H1 (cell line): ENCODE measurements around the gene SYNDIG1. TPM values are rescaled to one million over a fixed set of nuclear protein-coding genes. Genes with fewer than 3 reads are reported as not detected.

Experiments used
- CTCF ChIA-PET: fragments of 300-600 bp; sonication (Branson Sonifier 250); formaldehyde crosslinking; loops from one replicate; lab custom pipeline; 2021; ENCODE audit not compliant: partially characterized antibody; lab: Charles Lee
- POLR2A ChIA-PET: fragments of 300-600 bp; sonication (Branson Sonifier 250); formaldehyde crosslinking; loops from one replicate; lab custom pipeline; 2021; ENCODE audit warnings: inconsistent platforms; ENCODE audit not compliant: partially characterized antibody; lab: Charles Lee
- DNase-seq, 2 experiments: peaks; one replicate each; pipeline versions ENCODE4 v3.0.0 to v3.0.0-alpha.2; 2010 to 2022; ENCODE audit warnings: low spot score in 2 of 2, low read depth in 1 of 2, mixed read lengths in 1 of 2
- FAIRE-seq: peaks from 2 replicates; lab custom pipeline; 2011; peaks lifted over from hg19 to GRCh38; lab: Jason Lieb, UNC
- H2AFZ ChIP-seq: 2 replicates; pipeline ENCODE4 v1.8.1; 2012; ENCODE audit warnings: low read length, inconsistent platforms
- H2AK5ac ChIP-seq: 2 replicates; pipeline ENCODE4 v1.6.1; 2013; ENCODE audit warnings: low read depth, low read length
- H2BK120ac ChIP-seq: replicated peaks from 2 replicates; pipeline ENCODE3; 2013; ENCODE audit warnings: low read depth, low read length, inconsistent platforms
- H2BK12ac ChIP-seq: 2 replicates; pipeline ENCODE4 v1.6.1; 2013; ENCODE audit warnings: low read depth, low read length
- H2BK15ac ChIP-seq: 2 replicates; pipeline ENCODE4 v1.6.1; 2013; ENCODE audit warnings: low read length
- H2BK20ac ChIP-seq: 2 replicates; pipeline ENCODE4 v1.6.1; 2013; ENCODE audit warnings: low read length
- H2BK5ac ChIP-seq: 2 replicates; pipeline ENCODE4 v1.6.1; 2013; ENCODE audit warnings: low read depth, low read length
- H3K14ac ChIP-seq: 2 replicates; pipeline ENCODE4 v1.6.1; 2013; ENCODE audit warnings: inconsistent platforms; ENCODE audit not compliant: insufficient read length
- H3K18ac ChIP-seq: 2 replicates; pipeline ENCODE4 v1.6.1; 2013; ENCODE audit warnings: low read length; ENCODE audit errors: extremely low read depth
- H3K23ac ChIP-seq: 2 replicates; pipeline ENCODE4 v1.6.1; 2013; ENCODE audit warnings: inconsistent platforms; ENCODE audit not compliant: insufficient read length
- H3K23me2 ChIP-seq: 2 replicates; pipeline ENCODE4 v1.6.1; 2013; ENCODE audit warnings: low read depth, low read length
- H3K27ac ChIP-seq: 2 replicates; pipeline ENCODE4 v1.6.1; 2011; ENCODE audit warnings: low read depth, low read length, inconsistent platforms
- H3K27me3 ChIP-seq, 4 experiments: replicated peaks in 1 of 4; 1 replicate in 1 of 4; 2 replicates in 3 of 4; pipeline versions ENCODE4 v1.6.1 to v1.8.1; 2011 to 2013; ENCODE audit warnings: low read length in 3 of 4, mild to moderate bottlenecking in 3 of 4, inconsistent platforms in 2 of 4, mixed read lengths in 2 of 4, moderate library complexity in 1 of 4; ENCODE audit not compliant: control insufficient read depth in 3 of 4, insufficient read depth in 3 of 4; ENCODE audit errors: extremely low read depth in 1 of 4
- H3K36me3 ChIP-seq, 4 experiments: 2 replicates each; pipeline versions ENCODE4 v1.6.1 to v1.8.1; 2011 to 2013; ENCODE audit warnings: mild to moderate bottlenecking in 4 of 4, low read length in 3 of 4, moderate library complexity in 2 of 4, control low read depth in 1 of 4, inconsistent platforms in 1 of 4; ENCODE audit not compliant: insufficient read depth in 4 of 4, control insufficient read depth in 2 of 4
- H3K4ac ChIP-seq: replicated peaks from 2 replicates; pipeline ENCODE3; 2013; ENCODE audit warnings: low read length, low read depth, mixed read lengths, inconsistent platforms; ENCODE audit not compliant: insufficient read length
- H3K4me1 ChIP-seq, 4 experiments: replicated peaks in 1 of 4; 1 replicate in 1 of 4; 2 replicates in 3 of 4; pipeline versions ENCODE4 v1.6.1 to v1.8.1; 2011 to 2013; ENCODE audit warnings: low read length in 3 of 4, inconsistent platforms in 2 of 4, mixed read lengths in 1 of 4; ENCODE audit not compliant: insufficient read depth in 4 of 4, control insufficient read depth in 3 of 4
- H3K4me2 ChIP-seq, 2 experiments: 2 replicates each; pipeline versions ENCODE4 v1.6.1 to v1.8.1; 2011 to 2013; ENCODE audit warnings: low read depth in 2 of 2, low read length in 2 of 2, control low read depth in 1 of 2, inconsistent platforms in 1 of 2, mild to moderate bottlenecking in 1 of 2; ENCODE audit not compliant: insufficient read depth in 1 of 2
- H3K4me3 ChIP-seq, 4 experiments: fragments of 200-600, 300-600 bp in 1 of 4; sonication (generic), shearing (Covaris generic), sonication (Bioruptor Twin) in 1 of 4; 2 replicates each; pipeline versions ENCODE4 v1.5.1 to v1.8.1; 2011 to 2016; ENCODE audit warnings: low read length in 4 of 4, low read depth in 3 of 4, control low read depth in 2 of 4, inconsistent platforms in 2 of 4, mild to moderate bottlenecking in 2 of 4, mixed read lengths in 1 of 4, moderate library complexity in 1 of 4; ENCODE audit not compliant: insufficient read depth in 2 of 4; ENCODE audit errors: extremely low read depth in 1 of 4
- H3K56ac ChIP-seq: replicated peaks from 2 replicates; pipeline ENCODE3; 2013; ENCODE audit warnings: low read depth, mild to moderate bottlenecking, mixed read lengths, low read length, inconsistent platforms; ENCODE audit not compliant: insufficient read length
- H3K79me1 ChIP-seq: 2 replicates; pipeline ENCODE4 v1.6.1; 2013; ENCODE audit warnings: low read depth, low read length, control low read depth
- H3K79me2 ChIP-seq, 2 experiments: 2 replicates each; pipeline versions ENCODE4 v1.6.1 to v1.8.1; 2012 to 2013; ENCODE audit warnings: low read length in 2 of 2, mild to moderate bottlenecking in 2 of 2, inconsistent platforms in 1 of 2; ENCODE audit not compliant: insufficient read depth in 2 of 2, control insufficient read depth in 1 of 2
- H3K9ac ChIP-seq, 4 experiments: replicated peaks in 1 of 4; 1 replicate in 1 of 4; 2 replicates in 3 of 4; pipeline versions ENCODE4 v1.6.1 to v1.8.1; 2011 to 2013; ENCODE audit warnings: low read depth in 3 of 4, low read length in 3 of 4, control low read depth in 2 of 4, mild to moderate bottlenecking in 2 of 4, moderate library complexity in 2 of 4, inconsistent platforms in 1 of 4; ENCODE audit errors: extremely low read depth in 1 of 4
- H3K9me3 ChIP-seq, 2 experiments: 2 replicates each; pipeline versions ENCODE4 v1.6.1 to v1.8.1; 2012 to 2013; ENCODE audit warnings: mild to moderate bottlenecking in 2 of 2, moderate library complexity in 2 of 2, control low read depth in 1 of 2, inconsistent platforms in 1 of 2, low read depth in 1 of 2, low read length in 1 of 2, mixed read lengths in 1 of 2; ENCODE audit not compliant: insufficient read depth in 2 of 2
- H4K20me1 ChIP-seq, 2 experiments: replicated peaks in 1 of 2; 2 replicates each; pipeline versions ENCODE3 to v1.8.1; 2011 to 2013; ENCODE audit warnings: inconsistent platforms in 2 of 2, low read length in 2 of 2, mild to moderate bottlenecking in 1 of 2; ENCODE audit not compliant: insufficient read depth in 2 of 2, control insufficient read depth in 1 of 2
- H4K5ac ChIP-seq: 2 replicates; pipeline ENCODE4 v1.6.1; 2013; ENCODE audit warnings: low read length, low read depth, mixed read lengths, inconsistent platforms; ENCODE audit not compliant: insufficient read length
- H4K8ac ChIP-seq: 2 replicates; pipeline ENCODE4 v1.8.0; 2013; ENCODE audit warnings: mild to moderate bottlenecking, moderate library complexity, low read length, inconsistent platforms; ENCODE audit not compliant: insufficient read depth; ENCODE audit errors: extremely low read depth
- H4K91ac ChIP-seq: replicated peaks from 2 replicates; pipeline ENCODE3; 2013; ENCODE audit warnings: low read length, mixed read lengths, inconsistent platforms; ENCODE audit not compliant: insufficient read length
- ATF2 ChIP-seq: IDR thresholded peaks from 2 replicates; pipeline ENCODE4 v1.6.1; 2012; ENCODE audit warnings: low read length, inconsistent platforms
- GABPA ChIP-seq: IDR thresholded peaks from 2 replicates; pipeline ENCODE4 v1.6.1; 2011; ENCODE audit warnings: mild to moderate bottlenecking, low read length, moderate library complexity, borderline replicate concordance; ENCODE audit not compliant: insufficient read depth
- HDAC2 ChIP-seq, 2 experiments: fragments of 300-600 bp in 1 of 2; sonication (generic) in 1 of 2; IDR thresholded peaks; 2 replicates each; pipeline ENCODE4 v1.6.1; 2011 to 2012; ENCODE audit warnings: low read depth in 2 of 2, low read length in 2 of 2, mild to moderate bottlenecking in 2 of 2, moderate library complexity in 2 of 2, borderline replicate concordance in 1 of 2, inconsistent platforms in 1 of 2
- POLR2A ChIP-seq, 2 experiments: IDR thresholded peaks; 1 replicate in 1 of 2; 2 replicates in 1 of 2; pipeline ENCODE4 v1.6.1; 2011; ENCODE audit warnings: low read depth in 2 of 2, low read length in 2 of 2, mild to moderate bottlenecking in 2 of 2; ENCODE audit errors: control extremely low read depth in 1 of 2
- WGBS, 2 experiments: shearing (Covaris generic) in 1 of 2; methylation state at CpG; one replicate each; pipeline versions ENCODE4 v1.1.6 to v1.1.7; 2013 to 2015; ENCODE audit warnings: low lambda C conversion rate in 2 of 2, mixed read lengths in 2 of 2, inconsistent platforms in 1 of 2, low coverage in 1 of 2, missing lambda C conversion rate in 1 of 2; ENCODE audit not compliant: insufficient replicate concordance in 2 of 2, insufficient coverage in 1 of 2, insufficient read length in 1 of 2; ENCODE audit errors: extremely low coverage in 1 of 2, missing lambda C conversion rate in 1 of 2; 5-methylcytosine and 5-hydroxymethylcytosine counted together
- polyA plus RNA-seq, 7 experiments: library from polyadenylated mRNA; depleted of rRNA in 3 of 7; stranded (reverse) in 5 of 7; unstranded in 2 of 7; fragments of >200 nt in 5 of 7; fragments of 200-250 nt in 2 of 7; gene quantifications; 1 replicate in 5 of 7; 2 replicates in 1 of 7; 4 replicates in 1 of 7; pipeline versions ENCODE4 v1.2.1 to v1.2.3, GENCODE V29; 2011 to 2013; ENCODE audit warnings: missing spikeins in 2 of 7, mixed read lengths in 2 of 7
- total RNA-seq: library from RNA; stranded (reverse); fragmentation: NEBNext Ultra II Directional; extraction: Animal tissue kit (Norgen Biotek cat#: 25700); gene quantifications from 2 replicates; pipeline ENCODE4 v1.2.1, GENCODE V29; 2021

Gene SYNDIG1
- total and polyA plus RNA-seq, 2 of the 8 experiments (the other 6 are each of a cell fraction or from before 2014, with no cell fraction given): 6.5 to 7.8 TPM

GRCh38 chr20:24472426-24472825 lies 3.0 kb downstream of the SYNDIG1 start:
- H3K27ac ChIP-seq: no peak overlapping the region
- H4K5ac ChIP-seq: no peak overlapping the region
- H2AFZ ChIP-seq: no peak overlapping the region
- peaks cover 12 to 22% of the 10 kb centered on the region in 2 experiments for H4K20me1 ChIP-seq
- WGBS, 2 experiments: 80% methylated on average over 3 of the region's 3 CpGs; no CpG with 5 or more reads in 1 of the 2 experiments
- FAIRE-seq: no peak
- no peak overlapping the region for H3K4me3 ChIP-seq
- peaks cover 0 to 68% of the 10 kb centered on the region in 2 experiments; a peak in 3 of 4 replicates for H3K79me2 ChIP-seq
- no peak overlapping the region for H3K4me2 ChIP-seq
- no peak overlapping the region for H3K23ac ChIP-seq
- H2AK5ac ChIP-seq: no peak overlapping the region
- CTCF ChIA-PET: no interaction called here
- peaks cover 18% of the 10 kb centered on the region for H3K23me2 ChIP-seq
- TF ChIP-seq POLR2A (IDR thresholded peaks at IDR 0.05; ENCODE audit: control extremely low read depth in 1 of 2, low read depth in 2 of 2, low read length in 2 of 2) (no peak), ATF2 (no peak), GABPA (no peak), HDAC2 (IDR thresholded peaks at IDR 0.05; ENCODE audit: borderline replicate concordance in 1 of 2, low read depth in 2 of 2, low read length in 2 of 2) (no peak)
- H4K8ac ChIP-seq: no peak overlapping the region
- H2BK12ac ChIP-seq: no peak overlapping the region
- H3K9me3 ChIP-seq: no peaks in the 10 kb centered on the region
- peaks cover 4 to 45% (median 27%) of the 10 kb centered on the region in 4 experiments; a peak in 6 of 7 replicates for H3K27me3 ChIP-seq
- no peak for DNase-seq
- POLR2A ChIA-PET: no interaction called here
- H2BK120ac ChIP-seq: no peak overlapping the region
- H2BK20ac ChIP-seq: no peak overlapping the region
- H3K4me1 ChIP-seq: peaks cover 5 to 10% (median 8%) of the 10 kb centered on the region in 4 experiments; a peak in 6 of 7 replicates
- H3K18ac ChIP-seq: no peak overlapping the region
- no peak overlapping the region for H3K4ac ChIP-seq
- no peaks in the 10 kb centered on the region for H3K36me3 ChIP-seq
- no peaks in the 10 kb centered on the region; the same call in 1 of the 2 replicates for H3K79me1 ChIP-seq
- no peak overlapping the region for H2BK15ac ChIP-seq
- no peak overlapping the region for H3K56ac ChIP-seq
- H3K14ac ChIP-seq: no peak overlapping the region
- H2BK5ac ChIP-seq: no peak overlapping the region
- no peak overlapping the region for H3K9ac ChIP-seq
- no peak overlapping the region for H4K91ac ChIP-seq
